H9 (cell line): ENCODE measurements around the gene OXCT2. TPM values are rescaled to one million over a fixed set of nuclear protein-coding genes. Genes with fewer than 3 reads are reported as not detected.

ENCODE experiments used
- DNase-seq: peaks from one replicate; pipeline ENCODE4 v3.0.0-alpha.2; 2017
- H2AFZ ChIP-seq: one replicate; pipeline ENCODE4 v1.6.1; 2013; ENCODE audit warnings: mild to moderate bottlenecking, low read length, control low read depth, moderate library complexity
- H2AK5ac ChIP-seq: 2 replicates; pipeline ENCODE4 v1.6.1; 2013; ENCODE audit warnings: low read length, control low read depth, mixed read lengths; ENCODE audit not compliant: insufficient read length
- H2BK120ac ChIP-seq: one replicate; pipeline ENCODE4 v1.6.1; 2013; ENCODE audit warnings: low read depth, mild to moderate bottlenecking, low read length, control low read depth, inconsistent platforms; ENCODE audit not compliant: poor library complexity, severe bottlenecking
- H2BK12ac ChIP-seq: 2 replicates; pipeline ENCODE4 v1.6.1; 2013; ENCODE audit warnings: low read length, control low read depth, mixed read lengths, low read depth; ENCODE audit not compliant: insufficient read length
- H2BK15ac ChIP-seq: 2 replicates; pipeline ENCODE4 v1.6.1; 2013; ENCODE audit warnings: low read depth, low read length, control low read depth
- H2BK20ac ChIP-seq: one replicate; pipeline ENCODE4 v1.6.1; 2013; ENCODE audit warnings: low read depth, mild to moderate bottlenecking, low read length, control low read depth, inconsistent platforms; ENCODE audit not compliant: poor library complexity, severe bottlenecking
- H2BK5ac ChIP-seq: 2 replicates; pipeline ENCODE4 v1.6.1; 2013; ENCODE audit warnings: low read length, control low read depth, mixed read lengths; ENCODE audit not compliant: insufficient read length
- H3K14ac ChIP-seq: 2 replicates; pipeline ENCODE4 v1.6.1; 2013; ENCODE audit warnings: low read length, control low read depth; ENCODE audit not compliant: insufficient read depth
- H3K18ac ChIP-seq: 2 replicates; pipeline ENCODE4 v1.6.1; 2013; ENCODE audit warnings: low read depth, mild to moderate bottlenecking, mixed read lengths, low read length, control low read depth; ENCODE audit not compliant: insufficient read length
- H3K23ac ChIP-seq: 2 replicates; pipeline ENCODE4 v1.6.1; 2013; ENCODE audit warnings: low read length, control low read depth, mixed read lengths, low read depth; ENCODE audit not compliant: insufficient read length
- H3K23me2 ChIP-seq: 2 replicates; pipeline ENCODE4 v1.6.1; 2013; ENCODE audit warnings: low read depth, mild to moderate bottlenecking, mixed read lengths, low read length, control low read depth; ENCODE audit not compliant: insufficient read length, poor library complexity, severe bottlenecking
- H3K27ac ChIP-seq: 2 replicates; pipeline ENCODE4 v1.5.1; 2013; ENCODE audit warnings: low read length, control low read depth, mixed read lengths, low read depth; ENCODE audit not compliant: insufficient read length
- H3K27me3 ChIP-seq: 2 replicates; pipeline ENCODE4 v1.6.1; 2013; ENCODE audit warnings: low read length, control low read depth, inconsistent platforms; ENCODE audit not compliant: insufficient read depth
- H3K4ac ChIP-seq: 2 replicates; pipeline ENCODE4 v1.6.1; 2013; ENCODE audit warnings: low read depth, mild to moderate bottlenecking, control low read depth, inconsistent platforms, low read length, moderate library complexity
- H3K4me1 ChIP-seq: 2 replicates; pipeline ENCODE4 v1.6.1; 2013; ENCODE audit warnings: low read length, control low read depth, inconsistent platforms; ENCODE audit not compliant: insufficient read depth
- H3K4me2 ChIP-seq: 2 replicates; pipeline ENCODE4 v1.6.1; 2013; ENCODE audit warnings: low read length, control low read depth, mixed read lengths; ENCODE audit not compliant: insufficient read length, insufficient read depth
- H3K56ac ChIP-seq: 2 replicates; pipeline ENCODE4 v1.6.1; 2013; ENCODE audit warnings: low read depth, mild to moderate bottlenecking, mixed read lengths, low read length, control low read depth; ENCODE audit not compliant: insufficient read length
- H3K79me1 ChIP-seq: 2 replicates; pipeline ENCODE4 v1.6.1; 2013; ENCODE audit warnings: low read depth, mild to moderate bottlenecking, moderate library complexity, low read length, control low read depth, inconsistent platforms; ENCODE audit not compliant: insufficient read depth, poor library complexity, severe bottlenecking
- H3K79me2 ChIP-seq: 2 replicates; pipeline ENCODE4 v1.6.1; 2013; ENCODE audit warnings: low read length, control low read depth, inconsistent platforms; ENCODE audit not compliant: insufficient read depth
- H3K9ac ChIP-seq: 2 replicates; pipeline ENCODE4 v1.6.1; 2013; ENCODE audit warnings: low read length, control low read depth, mixed read lengths; ENCODE audit not compliant: insufficient read length; ENCODE audit errors: extremely low read depth
- H3K9me3 ChIP-seq: one replicate; pipeline ENCODE4 v1.6.1; 2013; ENCODE audit warnings: low read depth, low read length, inconsistent platforms; ENCODE audit not compliant: control insufficient read depth
- H3T11ph ChIP-seq: one replicate; pipeline ENCODE4 v1.6.1; 2013; ENCODE audit warnings: mild to moderate bottlenecking, low read length, control low read depth, inconsistent platforms
- H4K20me1 ChIP-seq: one replicate; pipeline ENCODE4 v1.6.1; 2013; ENCODE audit not compliant: control insufficient read depth, insufficient read length, insufficient read depth
- H4K5ac ChIP-seq: 2 replicates; pipeline ENCODE4 v1.6.1; 2013; ENCODE audit warnings: low read depth, mild to moderate bottlenecking, mixed read lengths, low read length, control low read depth; ENCODE audit not compliant: insufficient read length
- H4K8ac ChIP-seq: replicated peaks from 2 replicates; pipeline ENCODE4 v1.6.1; 2013; ENCODE audit warnings: low read length, control low read depth, mixed read lengths, low read depth; ENCODE audit not compliant: insufficient read length
- H4K91ac ChIP-seq: 2 replicates; pipeline ENCODE4 v1.6.1; 2013; ENCODE audit warnings: low read depth, mild to moderate bottlenecking, moderate library complexity, mixed read lengths, low read length, control low read depth; ENCODE audit not compliant: insufficient read length
- H3K27ac Mint-ChIP-seq, 3 experiments: 2 replicates in 2 of 3; 3 replicates in 1 of 3; pipeline ENCODE4 v1.8.0; 2020 to 2021; ENCODE audit warnings: mixed read lengths in 3 of 3, mild to moderate bottlenecking in 1 of 3, moderate library complexity in 1 of 3
- H3K27me3 Mint-ChIP-seq: 2 replicates; pipeline ENCODE4 v1.8.0; 2021; ENCODE audit warnings: low read depth, mild to moderate bottlenecking, moderate library complexity, mixed read lengths
- H3K36me3 Mint-ChIP-seq, 3 experiments: 2 replicates in 2 of 3; 3 replicates in 1 of 3; pipeline ENCODE4 v1.8.0; 2020 to 2021; ENCODE audit warnings: low read depth in 3 of 3, mixed read lengths in 3 of 3; ENCODE audit not compliant: insufficient read depth in 1 of 3
- H3K4me1 Mint-ChIP-seq, 2 experiments: 2 replicates each; pipeline ENCODE4 v1.8.0; 2020; ENCODE audit warnings: mixed read lengths in 2 of 2
- H3K4me3 Mint-ChIP-seq, 2 experiments: 2 replicates in 1 of 2; 3 replicates in 1 of 2; pipeline ENCODE4 v1.8.0; 2020 to 2021; ENCODE audit warnings: mild to moderate bottlenecking in 2 of 2, mixed read lengths in 2 of 2, moderate library complexity in 1 of 2
- H3K9me3 Mint-ChIP-seq, 2 experiments: 2 replicates in 1 of 2; 3 replicates in 1 of 2; pipeline ENCODE4 v1.8.0; 2020; ENCODE audit warnings: mild to moderate bottlenecking in 2 of 2, mixed read lengths in 2 of 2, moderate library complexity in 1 of 2
- WGBS: extraction: QIAGEN DNeasy Blood & Tissue Kit; methylation state at CpG from one replicate; pipeline ENCODE4 v1.1.7; 2013; ENCODE audit warnings: missing lambda C conversion rate, low lambda C conversion rate, mixed read lengths; ENCODE audit not compliant: insufficient read length; ENCODE audit errors: extremely low coverage; 5-methylcytosine and 5-hydroxymethylcytosine counted together
- total RNA-seq: library from RNA; stranded (reverse); gene quantifications from 2 replicates; pipeline ENCODE4 v1.2.1, GENCODE V29; 2021
- TF ChIP-seq, protein P1 (sequence below): fragments of 200-600 bp; sonication (generic); conservative IDR thresholded peaks from 3 replicates; pipeline ENCODE4 v1.8.0; 2021; ENCODE audit warnings: antibody characterized with exemption, mild to moderate bottlenecking

OXCT2 gene
- total RNA-seq, 1 experiment from 2014 or later, result 3.7 TPM

DNA sequence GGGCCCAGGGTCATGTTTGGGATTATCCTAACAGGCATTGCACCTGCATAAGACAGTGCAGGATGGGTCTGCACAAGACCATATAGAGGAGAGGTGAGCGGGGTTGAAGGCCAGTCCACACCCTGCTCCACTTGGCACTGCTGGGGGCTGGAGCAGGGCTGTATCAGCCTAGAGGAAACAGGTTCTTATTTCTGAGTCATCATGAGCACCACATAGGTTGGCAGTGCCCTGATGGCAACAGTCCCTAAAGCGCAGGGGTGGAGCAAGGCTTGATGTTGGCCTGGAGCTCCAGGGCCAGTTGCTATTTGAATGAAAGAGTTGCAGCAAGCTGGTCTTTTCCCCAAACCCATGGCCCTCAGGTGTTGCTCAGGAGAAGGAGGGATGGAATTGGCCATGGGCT lies 47.3 kb upstream of the OXCT2 start:
- H3K18ac ChIP-seq, result no peak overlapping the region
- WGBS, result no CpG with 5 or more reads among the region's 2 CpGs

More for the DNA sequence above, 47.3 kb upstream of the OXCT2 start:
- Histone ChIP-seq H4K5ac (no peak overlapping the region), H4K8ac (no peak overlapping the region), H3K9ac (no peak overlapping the region), H3K56ac (no peak overlapping the region), H2BK5ac (no peak overlapping the region), H3K14ac (no peak overlapping the region), H4K91ac (no peak overlapping the region), H2BK120ac (no peak overlapping the region), H2BK12ac (no peak overlapping the region), H4K20me1 (no peaks in the 10 kb centered on the region), H3K9me3 (no peaks in the 10 kb centered on the region), H3T11ph (no peak overlapping the region), H2AFZ (no peak overlapping the region), H3K23ac (no peak overlapping the region), H3K4ac (no peak overlapping the region), H3K79me2 (no peaks in the 10 kb centered on the region), H2AK5ac (no peak overlapping the region), H3K4me1 (no peaks in the 10 kb centered on the region), H3K27ac (no peak overlapping the region), H3K23me2 (no peaks in the 10 kb centered on the region), H2BK20ac (no peak overlapping the region), H3K27me3 (no peaks in the 10 kb centered on the region), H2BK15ac (no peak overlapping the region), H3K79me1 (no peaks in the 10 kb centered on the region), H3K4me2 (no peak overlapping the region)
- H3K27ac Mint-ChIP-seq, result no peak overlapping the region
- H3K27me3 Mint-ChIP-seq, result peaks cover 31% of the 10 kb centered on the region
- no peak for DNase-seq
- H3K4me3 Mint-ChIP-seq, result no peak overlapping the region
- peaks cover 0 to 7% of the 10 kb centered on the region in 2 experiments for H3K4me1 Mint-ChIP-seq
- no peaks in the 10 kb centered on the region for H3K9me3 Mint-ChIP-seq
- no peaks in the 10 kb centered on the region; a peak in 1 of 7 replicates for H3K36me3 Mint-ChIP-seq
- TF ChIP-seq, protein P1, sequence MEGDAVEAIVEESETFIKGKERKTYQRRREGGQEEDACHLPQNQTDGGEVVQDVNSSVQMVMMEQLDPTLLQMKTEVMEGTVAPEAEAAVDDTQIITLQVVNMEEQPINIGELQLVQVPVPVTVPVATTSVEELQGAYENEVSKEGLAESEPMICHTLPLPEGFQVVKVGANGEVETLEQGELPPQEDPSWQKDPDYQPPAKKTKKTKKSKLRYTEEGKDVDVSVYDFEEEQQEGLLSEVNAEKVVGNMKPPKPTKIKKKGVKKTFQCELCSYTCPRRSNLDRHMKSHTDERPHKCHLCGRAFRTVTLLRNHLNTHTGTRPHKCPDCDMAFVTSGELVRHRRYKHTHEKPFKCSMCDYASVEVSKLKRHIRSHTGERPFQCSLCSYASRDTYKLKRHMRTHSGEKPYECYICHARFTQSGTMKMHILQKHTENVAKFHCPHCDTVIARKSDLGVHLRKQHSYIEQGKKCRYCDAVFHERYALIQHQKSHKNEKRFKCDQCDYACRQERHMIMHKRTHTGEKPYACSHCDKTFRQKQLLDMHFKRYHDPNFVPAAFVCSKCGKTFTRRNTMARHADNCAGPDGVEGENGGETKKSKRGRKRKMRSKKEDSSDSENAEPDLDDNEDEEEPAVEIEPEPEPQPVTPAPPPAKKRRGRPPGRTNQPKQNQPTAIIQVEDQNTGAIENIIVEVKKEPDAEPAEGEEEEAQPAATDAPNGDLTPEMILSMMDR, result no peak
